Aorta (tissue), 5 donors: ENCODE data around the gene PRDX6. TPM values are rescaled to one million over a fixed set of nuclear protein-coding genes. Genes with fewer than 3 reads are reported as not detected.
"Not testable (repeated sequence)": the region's sequence is repeated elsewhere in the genome, so short reads cannot be mapped to it uniquely, and the experiment has no call there.

Experiments
- ATAC-seq: fragments of 200-7000 bp; cut with Tn5 transposase; one replicate; pipeline ENCODE4 v1.9.1; 2022; ENCODE audit warnings: moderate library complexity; ENCODE audit not compliant: low FRiP score
- DNase-seq, 2 donors: peaks; one replicate each; pipeline ENCODE4 v3.0.0-alpha.2; 2020
- H3K27ac ChIP-seq, 2 donors: one replicate each; pipeline ENCODE4 v1.5.1; 2013; ENCODE audit warnings: low read length in 2 of 2, mild to moderate bottlenecking in 2 of 2, moderate library complexity in 2 of 2, control low read depth in 1 of 2, inconsistent platforms in 1 of 2, low read depth in 1 of 2
- H3K27me3 ChIP-seq, 2 donors: one replicate each; pipeline ENCODE4 v1.6.1; 2013; ENCODE audit warnings: control low read depth in 1 of 2, low read length in 1 of 2, mild to moderate bottlenecking in 1 of 2, moderate library complexity in 1 of 2; ENCODE audit not compliant: insufficient read depth in 2 of 2, control insufficient read depth in 1 of 2
- H3K36me3 ChIP-seq, 2 donors: one replicate each; pipeline ENCODE4 v1.6.1; 2013; ENCODE audit warnings: control low read depth in 1 of 2, low read length in 1 of 2, mild to moderate bottlenecking in 1 of 2; ENCODE audit not compliant: insufficient read depth in 2 of 2, control insufficient read depth in 1 of 2
- H3K4me1 ChIP-seq, 2 donors: one replicate each; pipeline ENCODE4 v1.6.1; 2013; ENCODE audit warnings: low read length in 2 of 2, control low read depth in 1 of 2, mild to moderate bottlenecking in 1 of 2, moderate library complexity in 1 of 2; ENCODE audit not compliant: insufficient read depth in 2 of 2, control insufficient read depth in 1 of 2
- H3K4me3 ChIP-seq, 2 donors: one replicate each; pipeline ENCODE4 v1.5.1; 2013; ENCODE audit warnings: low read length in 2 of 2, control low read depth in 1 of 2, mild to moderate bottlenecking in 1 of 2
- H3K9me3 ChIP-seq: one replicate; pipeline ENCODE4 v1.6.1; 2013; ENCODE audit warnings: mild to moderate bottlenecking, low read length; ENCODE audit not compliant: control insufficient read depth
- WGBS, 2 donors: extraction: QIAGEN DNeasy Blood & Tissue Kit; methylation state at CpG; one replicate each; pipeline ENCODE4 v1.1.7; 2013; 5-methylcytosine and 5-hydroxymethylcytosine counted together
- intact Hi-C, 2 donors: fragments of 100-400 bp; cut with DNase I; formaldehyde crosslinking; loops; one replicate each; pipeline versions ENCODE4 v1.14.2 to v1.15.0; 2022
- polyA plus RNA-seq, 2 donors: library from polyadenylated mRNA; stranded (reverse); fragments of 200-250 nt; gene quantifications; one replicate each; pipeline ENCODE4 v1.2.3, GENCODE V29; 2013
- total RNA-seq, 2 donors: library from RNA; stranded (reverse); fragmentation: NEBNext Ultra II Directional; extraction: Animal tissue kit (Norgen Biotek cat#: 25700); gene quantifications; one replicate each; pipeline ENCODE4 v1.2.1, GENCODE V29; 2021
- donor health status: healthy with polysubstance abuse.
- donor health status: Bipolar disorder and iron deficiency.
- donor health status: DM: no; HTN: no; CAD: no.
- donor health status: DM: no; HTN: no; CAD: no.
- donor health status: DM: yes; HTN: yes; CAD: no.

PRDX6 gene
- total and polyA plus RNA-seq, 4 donors, result 130 to 205 (median 152) TPM

DNA sequence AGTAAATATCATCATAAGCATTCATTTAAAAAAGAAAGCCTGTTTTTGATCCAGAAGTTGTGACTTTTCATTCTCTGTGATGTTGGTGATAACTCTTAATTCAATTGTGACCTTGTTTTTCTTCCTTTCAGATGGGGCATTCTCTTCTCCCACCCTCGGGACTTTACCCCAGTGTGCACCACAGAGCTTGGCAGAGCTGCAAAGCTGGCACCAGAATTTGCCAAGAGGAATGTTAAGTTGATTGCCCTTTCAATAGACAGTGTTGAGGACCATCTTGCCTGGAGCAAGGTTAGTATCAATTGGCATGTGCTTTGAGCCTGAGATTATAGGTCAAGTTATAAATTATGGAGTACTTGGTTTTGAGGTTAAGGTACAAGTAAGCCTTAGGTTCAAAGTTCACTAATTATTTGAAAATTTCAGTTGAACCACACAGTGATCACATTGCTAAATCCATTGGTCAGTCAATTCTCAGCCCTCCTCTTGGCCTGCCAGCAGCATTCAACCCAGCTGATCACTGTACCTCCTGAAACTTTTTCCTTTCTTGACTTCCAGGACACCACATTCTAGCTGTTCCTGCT lies 4.1 kb downstream of the PRDX6 start:
- 32 to 54% methylated on average over 1 of the region's 1 CpG for WGBS, 2 donors
- Histone ChIP-seq H3K36me3 (peaks cover 8% of the 10 kb centered on the region in 2 donors), H3K9me3 (no peaks in the 10 kb centered on the region), H3K27me3 (no peaks in the 10 kb centered on the region), H3K4me3 (no peak overlapping the region), H3K27ac (no peak overlapping the region), H3K4me1 (no peaks in the 10 kb centered on the region)
- DNase-seq (no peak), ATAC-seq (no peak)
- intact Hi-C loops, result no loop called here

DNA sequence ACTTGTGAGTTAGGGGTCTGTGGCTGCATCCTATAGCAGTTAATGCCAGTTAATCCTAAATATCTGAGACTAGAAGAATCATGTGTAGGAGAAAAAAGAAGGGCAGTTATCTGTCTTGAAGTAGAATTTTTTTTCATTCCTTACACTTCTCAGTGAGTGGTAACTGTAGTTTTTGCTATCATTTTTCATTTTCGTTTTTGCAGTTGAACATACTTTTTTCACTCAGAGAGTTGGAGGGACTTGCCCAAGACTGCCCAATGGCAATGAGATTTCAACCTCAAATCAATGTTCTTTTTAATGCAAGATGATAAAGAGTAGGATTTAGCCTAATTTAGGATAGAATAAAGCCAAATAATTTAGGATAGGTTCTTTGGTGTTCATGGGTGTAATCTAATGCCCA lies 5.5 kb downstream of the PRDX6 start:
- Histone ChIP-seq H3K27ac (no peak overlapping the region), H3K4me3 (no peak overlapping the region), H3K9me3 (no peaks in the 10 kb centered on the region), H3K4me1 (no peaks in the 10 kb centered on the region), H3K36me3 (peaks cover 12 to 16% of the 10 kb centered on the region in 2 donors), H3K27me3 (no peaks in the 10 kb centered on the region)
- intact Hi-C loops, result no loop called here
- WGBS, 2 donors, result 75 to 76% methylated on average over 1 of the region's 1 CpG
- ATAC-seq, result no peak
- no peak for DNase-seq

DNA sequence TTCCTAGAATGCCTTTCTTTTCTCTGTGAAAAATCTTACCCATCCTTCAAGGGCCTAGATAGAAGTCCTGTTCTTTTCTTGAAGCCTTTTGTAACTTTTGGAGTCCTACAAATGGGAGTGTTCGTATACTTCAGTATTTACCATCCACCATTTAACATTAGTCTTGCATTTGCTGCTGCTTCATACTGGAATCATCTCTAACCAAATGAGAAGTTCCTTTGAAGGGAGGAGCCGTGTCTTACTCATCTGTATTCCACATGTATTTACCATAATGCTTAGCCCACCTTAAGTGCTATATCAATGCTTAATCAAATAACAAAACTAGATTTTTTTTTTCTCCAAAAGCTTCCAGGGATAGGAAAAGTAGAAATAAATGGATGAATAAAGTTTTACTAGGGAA lies 7.1 kb downstream of the PRDX6 start:
- DNase-seq (no peak), ATAC-seq (no peak)
- H3K36me3 ChIP-seq, result peaks cover 15 to 21% of the 10 kb centered on the region in 2 donors
- H3K4me1 ChIP-seq, result no peaks in the 10 kb centered on the region
- WGBS, 2 donors, result 83 to 90% methylated on average over 2 of the region's 2 CpGs
- H3K4me3 ChIP-seq, result no peak overlapping the region
- intact Hi-C loops, result no loop called here
- H3K27ac ChIP-seq, result no peak overlapping the region
- no peaks in the 10 kb centered on the region for H3K27me3 ChIP-seq
- H3K9me3 ChIP-seq, result no peaks in the 10 kb centered on the region

DNA sequence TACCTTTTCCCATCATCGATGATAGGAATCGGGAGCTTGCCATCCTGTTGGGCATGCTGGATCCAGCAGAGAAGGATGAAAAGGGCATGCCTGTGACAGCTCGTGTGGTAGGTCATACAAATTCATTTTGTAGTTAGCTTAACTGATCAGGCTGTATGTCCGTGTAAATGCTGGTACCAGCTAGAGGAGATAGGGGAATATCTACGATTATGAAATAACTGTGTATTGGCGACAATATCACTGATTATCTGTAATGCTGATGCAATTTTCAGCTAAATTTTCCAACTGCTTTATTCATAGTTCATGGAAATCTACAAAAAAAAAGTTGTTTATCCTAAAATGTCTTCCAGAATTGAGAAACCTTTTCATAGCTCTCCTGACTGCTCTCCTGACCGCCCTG lies 8.3 kb downstream of the PRDX6 start:
- H3K27me3 ChIP-seq, result no peaks in the 10 kb centered on the region
- DNase-seq (no peak), ATAC-seq (no peak)
- intact Hi-C loops, result no loop called here
- WGBS, 2 donors, result 92 to 95% methylated on average over 7 of the region's 7 CpGs
- no peak overlapping the region for H3K27ac ChIP-seq
- peaks cover 16 to 21% of the 10 kb centered on the region in 2 donors for H3K36me3 ChIP-seq
- H3K4me1 ChIP-seq, result no peaks in the 10 kb centered on the region
- H3K4me3 ChIP-seq, result no peak overlapping the region
- H3K9me3 ChIP-seq, result no peaks in the 10 kb centered on the region

DNA sequence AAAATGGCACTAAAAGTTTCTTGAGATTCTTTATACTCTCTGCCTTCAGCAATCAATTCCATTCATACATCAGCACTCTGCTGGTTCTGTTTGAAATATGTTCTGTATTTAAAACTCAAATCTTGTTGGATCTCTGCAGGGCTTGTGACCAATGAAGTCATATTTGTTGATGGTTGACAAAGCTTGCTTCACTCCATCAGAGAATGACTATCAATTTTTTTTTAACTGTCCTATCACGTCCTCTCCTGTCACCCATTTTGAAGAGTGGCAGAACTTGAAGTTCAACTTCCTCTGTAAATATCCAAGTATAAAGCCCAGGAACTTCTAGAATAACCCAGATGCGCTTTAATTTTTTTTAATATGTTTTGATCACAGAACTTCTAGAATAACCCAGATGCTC lies 10.9 kb downstream of the PRDX6 start:
- WGBS, 2 donors, result 84 to 88% methylated on average over 2 of the region's 2 CpGs
- Histone ChIP-seq H3K36me3 (peaks cover 12 to 14% of the 10 kb centered on the region in 2 donors), H3K27ac (no peak overlapping the region), H3K4me3 (no peak overlapping the region), H3K27me3 (no peaks in the 10 kb centered on the region), H3K4me1 (no peaks in the 10 kb centered on the region), H3K9me3 (no peaks in the 10 kb centered on the region)
- no peak for DNase-seq
- no peak for ATAC-seq
- intact Hi-C loops, result no loop called here

DNA sequence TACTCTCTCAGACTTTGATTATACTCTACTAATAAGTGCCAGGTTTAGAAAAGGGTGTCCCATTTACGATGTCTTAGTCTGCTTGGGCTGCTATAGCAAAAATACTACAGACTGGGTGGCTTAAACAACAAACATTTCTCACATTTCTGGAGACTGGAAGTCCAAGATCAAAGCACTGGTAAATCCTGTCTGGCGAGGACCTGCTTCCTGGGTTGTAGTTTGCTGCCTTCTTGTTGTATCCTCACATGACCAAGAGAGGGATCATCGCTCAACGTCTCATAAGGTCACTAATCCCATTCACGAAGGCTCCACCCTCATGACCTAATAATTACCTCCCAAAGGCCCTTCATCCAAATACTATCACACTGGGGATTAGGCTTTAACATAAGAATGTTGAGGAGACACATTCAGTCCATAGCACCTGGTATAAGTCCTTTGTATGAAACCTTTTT lies 12.0 kb downstream of the PRDX6 start:
- H3K4me1 ChIP-seq, result no peaks in the 10 kb centered on the region
- no peak overlapping the region for H3K4me3 ChIP-seq
- no peaks in the 10 kb centered on the region for H3K27me3 ChIP-seq
- intact Hi-C loops, result no loop called here
- H3K36me3 ChIP-seq, result peaks cover 12 to 13% of the 10 kb centered on the region in 2 donors
- H3K27ac ChIP-seq, result no peak overlapping the region
- ATAC-seq (no peak), DNase-seq (no peak)
- no peaks in the 10 kb centered on the region for H3K9me3 ChIP-seq
- 95 to 96% methylated on average over 5 of the region's 5 CpGs for WGBS, 2 donors

DNA sequence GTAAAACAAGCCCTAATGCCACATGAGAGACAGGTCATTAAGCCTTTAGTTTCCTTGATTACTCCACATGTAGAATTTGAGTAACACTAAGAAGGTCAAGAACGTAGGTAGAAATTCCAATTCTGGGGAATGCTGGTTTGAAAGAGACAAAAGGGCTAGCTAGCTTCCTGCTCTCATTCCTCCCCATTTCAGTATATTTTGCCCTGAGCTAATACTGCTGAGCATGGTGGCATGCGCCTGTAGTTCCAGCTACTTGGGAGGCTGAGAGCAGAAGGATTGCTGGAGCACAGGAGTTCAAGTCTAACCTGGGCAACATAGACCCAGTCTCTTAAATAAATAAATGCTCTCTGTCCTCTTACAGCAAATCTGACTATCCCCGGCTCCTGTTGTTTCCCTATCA lies 12.8 kb downstream of the PRDX6 start:
- WGBS, 2 donors, result 93 to 94% methylated on average over 3 of the region's 3 CpGs
- no peaks in the 10 kb centered on the region for H3K9me3 ChIP-seq

DNA sequence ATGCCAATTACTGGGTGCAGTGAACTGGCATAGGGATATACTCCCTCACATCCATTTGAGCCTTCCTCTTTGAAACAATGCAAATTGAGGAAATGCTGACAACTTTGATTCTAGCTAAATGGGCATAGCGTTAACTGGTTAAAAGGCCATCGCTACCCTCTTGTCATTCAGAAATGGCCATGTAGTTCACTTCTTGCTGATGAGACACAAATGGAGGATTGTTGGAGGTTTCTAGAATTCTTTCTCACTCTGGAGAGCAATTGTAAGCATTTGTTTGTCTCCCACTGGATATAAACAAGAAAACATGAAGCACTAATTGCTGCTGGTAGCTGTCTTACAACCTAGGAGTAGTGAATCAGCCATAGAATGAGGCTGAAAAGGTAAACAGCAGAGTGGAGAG lies 14.4 kb downstream of the PRDX6 start:
- 96 to 97% methylated on average over 2 of the region's 2 CpGs for WGBS, 2 donors
- Histone ChIP-seq H3K27me3 (no peaks in the 10 kb centered on the region), H3K36me3 (peaks cover 8 to 13% of the 10 kb centered on the region in 2 donors), H3K9me3 (no peaks in the 10 kb centered on the region), H3K27ac (no peak overlapping the region), H3K4me3 (no peak overlapping the region), H3K4me1 (no peaks in the 10 kb centered on the region)
- no peak for ATAC-seq
- DNase-seq, result no peak
- intact Hi-C loops, result no loop called here

More for the DNA sequence above, 12.8 kb downstream of the PRDX6 start:
- Histone ChIP-seq H3K36me3 (peaks cover 12 to 13% of the 10 kb centered on the region in 2 donors), H3K27ac (no peak overlapping the region), H3K27me3 (no peaks in the 10 kb centered on the region), H3K4me3 (no peak overlapping the region), H3K4me1 (no peaks in the 10 kb centered on the region)
- ATAC-seq, result no peak
- DNase-seq, result no peak
- intact Hi-C loops, result no loop called here

DNA sequence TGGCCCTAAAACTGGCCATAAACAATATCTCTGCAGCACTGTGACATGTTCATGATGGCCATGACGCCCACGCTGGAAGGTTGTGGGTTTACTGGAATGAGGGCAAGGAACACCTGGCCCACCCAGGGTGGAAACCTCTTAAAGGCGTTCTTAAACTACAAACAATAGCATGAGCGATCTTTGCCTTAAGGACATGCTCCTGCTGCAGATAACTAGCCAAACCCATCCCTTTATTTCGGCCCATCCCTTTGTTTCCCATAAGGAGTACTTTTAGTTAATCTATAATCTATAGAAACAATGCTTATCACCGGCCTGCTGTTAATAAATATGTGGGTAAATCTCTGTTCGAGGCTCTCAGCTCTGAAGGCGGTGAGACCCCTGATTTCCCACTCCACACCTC lies 16.0 kb downstream of the PRDX6 start:
- 95 to 97% methylated on average over 8 of the region's 8 CpGs for WGBS, 2 donors
- H3K9me3 ChIP-seq, H3K4me3 ChIP-seq, H3K27me3 ChIP-seq, ATAC-seq, H3K27ac ChIP-seq, intact Hi-C loops, DNase-seq, H3K4me1 ChIP-seq, H3K36me3 ChIP-seq: not testable (repeated sequence)
